Measurements from ENCODE around the gene CAND2.

DNA sequence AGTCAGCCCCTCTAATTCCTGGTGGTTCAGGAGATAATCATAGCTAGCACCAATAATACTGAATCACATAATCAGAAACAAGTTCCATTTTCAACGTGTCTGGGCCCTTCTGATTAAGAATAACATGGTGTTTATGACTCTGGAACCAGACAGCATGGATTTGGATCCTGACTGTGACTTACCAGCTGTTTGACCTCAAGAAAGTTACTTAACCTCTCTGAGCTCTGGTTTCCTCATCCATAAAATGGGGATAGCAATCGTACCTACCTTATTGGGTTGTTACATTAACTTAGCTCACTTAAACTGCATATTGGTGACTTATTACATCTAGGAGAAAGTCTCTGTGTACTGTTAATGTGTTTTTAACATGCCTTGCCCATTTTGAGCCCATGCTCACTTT is 26.7 kb upstream of the CAND2 start:
- TF ChIP-seq, protein P1, sequence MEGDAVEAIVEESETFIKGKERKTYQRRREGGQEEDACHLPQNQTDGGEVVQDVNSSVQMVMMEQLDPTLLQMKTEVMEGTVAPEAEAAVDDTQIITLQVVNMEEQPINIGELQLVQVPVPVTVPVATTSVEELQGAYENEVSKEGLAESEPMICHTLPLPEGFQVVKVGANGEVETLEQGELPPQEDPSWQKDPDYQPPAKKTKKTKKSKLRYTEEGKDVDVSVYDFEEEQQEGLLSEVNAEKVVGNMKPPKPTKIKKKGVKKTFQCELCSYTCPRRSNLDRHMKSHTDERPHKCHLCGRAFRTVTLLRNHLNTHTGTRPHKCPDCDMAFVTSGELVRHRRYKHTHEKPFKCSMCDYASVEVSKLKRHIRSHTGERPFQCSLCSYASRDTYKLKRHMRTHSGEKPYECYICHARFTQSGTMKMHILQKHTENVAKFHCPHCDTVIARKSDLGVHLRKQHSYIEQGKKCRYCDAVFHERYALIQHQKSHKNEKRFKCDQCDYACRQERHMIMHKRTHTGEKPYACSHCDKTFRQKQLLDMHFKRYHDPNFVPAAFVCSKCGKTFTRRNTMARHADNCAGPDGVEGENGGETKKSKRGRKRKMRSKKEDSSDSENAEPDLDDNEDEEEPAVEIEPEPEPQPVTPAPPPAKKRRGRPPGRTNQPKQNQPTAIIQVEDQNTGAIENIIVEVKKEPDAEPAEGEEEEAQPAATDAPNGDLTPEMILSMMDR (IDR thresholded peaks at IDR 0.05; ENCODE audit: low read depth, low read length, missing input control), result no peak
- no peak for TF ChIP-seq RAD21 (IDR thresholded peaks at IDR 0.05)
- TF ChIP-seq, protein P2, sequence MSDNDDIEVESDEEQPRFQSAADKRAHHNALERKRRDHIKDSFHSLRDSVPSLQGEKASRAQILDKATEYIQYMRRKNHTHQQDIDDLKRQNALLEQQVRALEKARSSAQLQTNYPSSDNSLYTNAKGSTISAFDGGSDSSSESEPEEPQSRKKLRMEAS (IDR thresholded peaks at IDR 0.05), result no peak
- TF ChIP-seq GABPA (IDR thresholded peaks at IDR 0.05 in 1 of 2, conservative IDR thresholded peaks at IDR 0.05 in 1 of 2), result no peak
- no peak for TF ChIP-seq HNF4G (IDR thresholded peaks at IDR 0.05)
- TF ChIP-seq, protein P3, sequence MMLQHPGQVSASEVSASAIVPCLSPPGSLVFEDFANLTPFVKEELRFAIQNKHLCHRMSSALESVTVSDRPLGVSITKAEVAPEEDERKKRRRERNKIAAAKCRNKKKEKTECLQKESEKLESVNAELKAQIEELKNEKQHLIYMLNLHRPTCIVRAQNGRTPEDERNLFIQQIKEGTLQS (IDR thresholded peaks at IDR 0.05), result no peak
- TF ChIP-seq RXRA (IDR thresholded peaks at IDR 0.05), result no peak
- TF ChIP-seq SP1 (IDR thresholded peaks at IDR 0.05), result no peak
- TF ChIP-seq, protein P4, sequence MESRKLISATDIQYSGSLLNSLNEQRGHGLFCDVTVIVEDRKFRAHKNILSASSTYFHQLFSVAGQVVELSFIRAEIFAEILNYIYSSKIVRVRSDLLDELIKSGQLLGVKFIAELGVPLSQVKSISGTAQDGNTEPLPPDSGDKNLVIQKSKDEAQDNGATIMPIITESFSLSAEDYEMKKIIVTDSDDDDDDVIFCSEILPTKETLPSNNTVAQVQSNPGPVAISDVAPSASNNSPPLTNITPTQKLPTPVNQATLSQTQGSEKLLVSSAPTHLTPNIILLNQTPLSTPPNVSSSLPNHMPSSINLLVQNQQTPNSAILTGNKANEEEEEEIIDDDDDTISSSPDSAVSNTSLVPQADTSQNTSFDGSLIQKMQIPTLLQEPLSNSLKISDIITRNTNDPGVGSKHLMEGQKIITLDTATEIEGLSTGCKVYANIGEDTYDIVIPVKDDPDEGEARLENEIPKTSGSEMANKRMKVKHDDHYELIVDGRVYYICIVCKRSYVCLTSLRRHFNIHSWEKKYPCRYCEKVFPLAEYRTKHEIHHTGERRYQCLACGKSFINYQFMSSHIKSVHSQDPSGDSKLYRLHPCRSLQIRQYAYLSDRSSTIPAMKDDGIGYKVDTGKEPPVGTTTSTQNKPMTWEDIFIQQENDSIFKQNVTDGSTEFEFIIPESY (IDR thresholded peaks at IDR 0.05), result no peak
- TF ChIP-seq HNF4A (conservative IDR thresholded peaks at IDR 0.05), result no peak
- no peak for TF ChIP-seq YY1 (IDR thresholded peaks at IDR 0.05)
- TF ChIP-seq FOXA2 (IDR thresholded peaks at IDR 0.05), result no peak
- no peak for TF ChIP-seq TAF1 (conservative IDR thresholded peaks at IDR 0.05)

Measured in liver (tissue), 3 donors.